ENCODE data around the gene GABRG3. TPM values are rescaled to one million over a fixed set of nuclear protein-coding genes. Genes with fewer than 3 reads are reported as not detected.

The GABRG3 gene
- total RNA-seq, 1 experiment from 2014 or later: 0.15 TPM

DNA sequence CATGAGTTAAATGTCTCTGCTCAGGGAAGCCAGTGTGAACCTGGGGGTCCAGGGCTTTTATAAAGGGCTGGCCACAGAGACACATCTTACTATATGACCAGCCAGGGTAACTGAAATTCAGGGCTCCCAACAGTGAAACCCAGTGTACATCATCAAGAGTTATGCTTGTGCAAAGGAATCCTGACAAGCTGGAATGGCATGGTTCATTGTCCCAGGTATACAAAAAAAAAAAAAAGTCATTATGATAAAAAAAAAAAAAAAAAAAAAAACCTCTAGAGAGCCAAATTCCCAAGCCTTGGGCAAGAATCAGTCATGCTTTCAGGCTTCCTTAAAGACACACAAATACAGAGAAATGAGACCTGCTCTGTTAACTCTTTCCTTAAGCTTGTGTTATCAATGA lies 452.0 kb downstream of the GABRG3 start:
- Mint-ChIP-seq H3K36me3 (ENCODE audit: insufficient read depth in 1 of 3, low read depth in 3 of 3) (no peaks in the 10 kb centered on the region), H3K4me3 (no peak overlapping the region), H3K27ac (no peak overlapping the region), H3K27me3 (ENCODE audit: low read depth) (peaks cover 5% of the 10 kb centered on the region), H3K4me1 (peaks cover 6 to 12% of the 10 kb centered on the region in 2 experiments; a peak in 2 of 4 replicates), H3K9me3 (no peaks in the 10 kb centered on the region)
- no peak overlapping the region for H2BK12ac ChIP-seq (ENCODE audit: insufficient read length, low read depth, low read length)
- no peaks in the 10 kb centered on the region for H3K79me1 ChIP-seq (ENCODE audit: insufficient read depth, low read depth, low read length, poor library complexity, severe bottlenecking)
- no peak overlapping the region for H3K18ac ChIP-seq (ENCODE audit: insufficient read length, low read depth, low read length)
- H3K9ac ChIP-seq (ENCODE audit: extremely low read depth, insufficient read length, low read length): no peak overlapping the region
- H3K14ac ChIP-seq (ENCODE audit: insufficient read depth, low read length): no peak overlapping the region
- H3K4me1 ChIP-seq (ENCODE audit: insufficient read depth, low read length): no peaks in the 10 kb centered on the region
- H4K8ac ChIP-seq (replicated peaks; ENCODE audit: insufficient read length, low read depth, low read length): no peak overlapping the region
- H3K27me3 ChIP-seq (ENCODE audit: insufficient read depth, low read length): no peaks in the 10 kb centered on the region
- H3K56ac ChIP-seq (ENCODE audit: insufficient read length, low read depth, low read length): no peak overlapping the region
- no peak overlapping the region for H2BK15ac ChIP-seq (ENCODE audit: low read depth, low read length)
- no peak overlapping the region for H4K5ac ChIP-seq (ENCODE audit: insufficient read length, low read depth, low read length)
- no peak overlapping the region for H3K23ac ChIP-seq (ENCODE audit: insufficient read length, low read depth, low read length)
- H2AFZ ChIP-seq (ENCODE audit: low read length): no peak overlapping the region
- H3K4me2 ChIP-seq (ENCODE audit: insufficient read depth, insufficient read length, low read length): no peak overlapping the region
- no peak overlapping the region for H2AK5ac ChIP-seq (ENCODE audit: insufficient read length, low read length)
- no peak overlapping the region for H3K27ac ChIP-seq (ENCODE audit: insufficient read length, low read depth, low read length)
- H4K20me1 ChIP-seq (ENCODE audit: control insufficient read depth, insufficient read depth, insufficient read length): no peaks in the 10 kb centered on the region
- no peaks in the 10 kb centered on the region for H3K23me2 ChIP-seq (ENCODE audit: insufficient read length, low read depth, low read length, poor library complexity, severe bottlenecking)
- no peaks in the 10 kb centered on the region for H3K9me3 ChIP-seq (ENCODE audit: control insufficient read depth, low read depth, low read length)
- no peak overlapping the region for H2BK20ac ChIP-seq (ENCODE audit: low read depth, low read length, poor library complexity, severe bottlenecking)
- TF ChIP-seq, protein P1, sequence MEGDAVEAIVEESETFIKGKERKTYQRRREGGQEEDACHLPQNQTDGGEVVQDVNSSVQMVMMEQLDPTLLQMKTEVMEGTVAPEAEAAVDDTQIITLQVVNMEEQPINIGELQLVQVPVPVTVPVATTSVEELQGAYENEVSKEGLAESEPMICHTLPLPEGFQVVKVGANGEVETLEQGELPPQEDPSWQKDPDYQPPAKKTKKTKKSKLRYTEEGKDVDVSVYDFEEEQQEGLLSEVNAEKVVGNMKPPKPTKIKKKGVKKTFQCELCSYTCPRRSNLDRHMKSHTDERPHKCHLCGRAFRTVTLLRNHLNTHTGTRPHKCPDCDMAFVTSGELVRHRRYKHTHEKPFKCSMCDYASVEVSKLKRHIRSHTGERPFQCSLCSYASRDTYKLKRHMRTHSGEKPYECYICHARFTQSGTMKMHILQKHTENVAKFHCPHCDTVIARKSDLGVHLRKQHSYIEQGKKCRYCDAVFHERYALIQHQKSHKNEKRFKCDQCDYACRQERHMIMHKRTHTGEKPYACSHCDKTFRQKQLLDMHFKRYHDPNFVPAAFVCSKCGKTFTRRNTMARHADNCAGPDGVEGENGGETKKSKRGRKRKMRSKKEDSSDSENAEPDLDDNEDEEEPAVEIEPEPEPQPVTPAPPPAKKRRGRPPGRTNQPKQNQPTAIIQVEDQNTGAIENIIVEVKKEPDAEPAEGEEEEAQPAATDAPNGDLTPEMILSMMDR (conservative IDR thresholded peaks at IDR 0.05): no peak
- H2BK5ac ChIP-seq (ENCODE audit: insufficient read length, low read length): no peak overlapping the region
- no peak overlapping the region for H4K91ac ChIP-seq (ENCODE audit: insufficient read length, low read depth, low read length)
- no peak overlapping the region for H3T11ph ChIP-seq (ENCODE audit: low read length)
- no peak for DNase-seq
- H2BK120ac ChIP-seq (ENCODE audit: low read depth, low read length, poor library complexity, severe bottlenecking): no peak overlapping the region
- no peaks in the 10 kb centered on the region for H3K79me2 ChIP-seq (ENCODE audit: insufficient read depth, low read length)
- no peak overlapping the region for H3K4ac ChIP-seq (ENCODE audit: low read depth, low read length)
